Gastroesophageal sphincter (tissue), 3 donors: ENCODE measurements around the gene GALNT9.

ENCODE experiments used
- POLR2A ChIP-seq, 2 donors: fragments of 450-650 bp; IDR thresholded peaks; one replicate each; pipeline ENCODE4 v1.6.1; 2017; ENCODE audit warnings: antibody characterized with exemption in 2 of 2, mild to moderate bottlenecking in 2 of 2, moderate library complexity in 1 of 2
- POLR2AphosphoS5 ChIP-seq: sonication (generic); formaldehyde crosslinking; IDR thresholded peaks from one replicate; pipeline ENCODE4 v1.6.1; 2017; ENCODE audit warnings: antibody characterized with exemption
- TF ChIP-seq, protein P1 (sequence below), 4 experiments: fragments of 200-600 bp in 2 of 4; fragments of 450-650 bp in 2 of 4; sonication (generic) in 1 of 4; IDR thresholded peaks; one replicate each; pipeline ENCODE4 v1.5.1; 2017 to 2019; ENCODE audit warnings: antibody characterized with exemption in 4 of 4, mild to moderate bottlenecking in 2 of 4, moderate library complexity in 2 of 4

GRCh38 chr12:132157733-132158409 is 171.5 kb downstream of the GALNT9 start:
- TF ChIP-seq, protein P1, sequence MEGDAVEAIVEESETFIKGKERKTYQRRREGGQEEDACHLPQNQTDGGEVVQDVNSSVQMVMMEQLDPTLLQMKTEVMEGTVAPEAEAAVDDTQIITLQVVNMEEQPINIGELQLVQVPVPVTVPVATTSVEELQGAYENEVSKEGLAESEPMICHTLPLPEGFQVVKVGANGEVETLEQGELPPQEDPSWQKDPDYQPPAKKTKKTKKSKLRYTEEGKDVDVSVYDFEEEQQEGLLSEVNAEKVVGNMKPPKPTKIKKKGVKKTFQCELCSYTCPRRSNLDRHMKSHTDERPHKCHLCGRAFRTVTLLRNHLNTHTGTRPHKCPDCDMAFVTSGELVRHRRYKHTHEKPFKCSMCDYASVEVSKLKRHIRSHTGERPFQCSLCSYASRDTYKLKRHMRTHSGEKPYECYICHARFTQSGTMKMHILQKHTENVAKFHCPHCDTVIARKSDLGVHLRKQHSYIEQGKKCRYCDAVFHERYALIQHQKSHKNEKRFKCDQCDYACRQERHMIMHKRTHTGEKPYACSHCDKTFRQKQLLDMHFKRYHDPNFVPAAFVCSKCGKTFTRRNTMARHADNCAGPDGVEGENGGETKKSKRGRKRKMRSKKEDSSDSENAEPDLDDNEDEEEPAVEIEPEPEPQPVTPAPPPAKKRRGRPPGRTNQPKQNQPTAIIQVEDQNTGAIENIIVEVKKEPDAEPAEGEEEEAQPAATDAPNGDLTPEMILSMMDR (IDR thresholded peaks at IDR 0.05) = no peak
- no peak for TF ChIP-seq POLR2AphosphoS5
- no peak for TF ChIP-seq POLR2A (IDR thresholded peaks at IDR 0.05)
